Endothelial cell of umbilical vein (primary cell): ENCODE results near the gene PLS1. TPM values are rescaled to one million over a fixed set of nuclear protein-coding genes. Genes with fewer than 3 reads are reported as not detected.

Experiments used
- BruUV-seq: library from RNA; stranded (reverse); fragments of 400-500 nt; replicated peaks from 2 replicates; lab custom pipeline; 2021; lab: Mats Ljungman, UMichigan
- CTCF ChIA-PET: fragments of 300-600, 350-600 bp; sonication (Branson Sonifier 250); formaldehyde crosslinking; loops from one replicate; lab custom pipeline; 2021; ENCODE audit warnings: antibody characterized with exemption, inconsistent platforms; lab: Charles Lee
- POLR2A ChIA-PET: fragments of 300-600, 350-600 bp; sonication (Branson Sonifier 250); formaldehyde crosslinking; loops from one replicate; lab custom pipeline; 2021; ENCODE audit warnings: antibody characterized with exemption, inconsistent platforms; lab: Charles Lee
- DNase-seq: peaks from one replicate; pipeline ENCODE4 v3.0.0-alpha.2; 2011; ENCODE audit warnings: low read depth, low spot score
- FAIRE-seq: peaks from 2 replicates; lab custom pipeline; 2011; peaks lifted over from hg19 to GRCh38; lab: Jason Lieb, UNC
- H2AFZ ChIP-seq: 2 replicates; pipeline ENCODE4 v1.6.0; 2012; ENCODE audit warnings: low read depth, low read length, control low read depth, inconsistent platforms
- H3K27ac ChIP-seq: 2 replicates; pipeline ENCODE4 v1.5.1; 2011; ENCODE audit warnings: low read depth, mild to moderate bottlenecking, control low read depth, low read length, moderate library complexity; ENCODE audit not compliant: insufficient read depth
- H3K27me3 ChIP-seq, 2 experiments: 2 replicates each; pipeline versions ENCODE4 v1.6.0 to v1.6.1; 2011; ENCODE audit warnings: low read length in 2 of 2, mixed read lengths in 1 of 2; ENCODE audit not compliant: control insufficient read depth in 2 of 2, insufficient read depth in 2 of 2
- H3K36me3 ChIP-seq, 2 experiments: 2 replicates in 1 of 2; 3 replicates in 1 of 2; pipeline ENCODE4 v1.5.1; 2011; ENCODE audit warnings: low read length in 2 of 2, mild to moderate bottlenecking in 1 of 2, moderate library complexity in 1 of 2; ENCODE audit not compliant: control insufficient read depth in 2 of 2, insufficient read depth in 2 of 2; ENCODE audit errors: extremely low read depth in 1 of 2
- H3K4me1 ChIP-seq: 3 replicates; pipeline ENCODE4 v1.5.1; 2011; ENCODE audit warnings: mild to moderate bottlenecking, low read length; ENCODE audit not compliant: control insufficient read depth, insufficient read depth; ENCODE audit errors: extremely low read depth
- H3K4me2 ChIP-seq: 2 replicates; pipeline ENCODE4 v1.6.1; 2011; ENCODE audit warnings: low read length, control low read depth, mixed read lengths; ENCODE audit not compliant: insufficient read depth
- H3K4me3 ChIP-seq, 3 experiments: fragments of 200-600 bp in 1 of 3; sonication (generic), shearing (Covaris generic) in 1 of 3; replicated peaks in 1 of 3; 2 replicates each; pipeline ENCODE4 v1.5.1; 2011 to 2016; ENCODE audit warnings: control low read depth in 3 of 3, low read length in 3 of 3, mild to moderate bottlenecking in 2 of 3, inconsistent platforms in 1 of 3, low read depth in 1 of 3, moderate library complexity in 1 of 3; ENCODE audit not compliant: insufficient read depth in 1 of 3
- H3K79me2 ChIP-seq: 2 replicates; pipeline ENCODE4 v1.6.0; 2012; ENCODE audit warnings: low read length, inconsistent platforms; ENCODE audit not compliant: control insufficient read depth, insufficient read depth
- H3K9ac ChIP-seq: replicated peaks from 2 replicates; pipeline ENCODE3; 2011; ENCODE audit warnings: low read length, control low read depth; ENCODE audit not compliant: insufficient read depth; ENCODE audit errors: extremely low read depth
- H3K9me1 ChIP-seq: replicated peaks from 3 replicates; pipeline ENCODE4 v1.6.0; 2011; ENCODE audit warnings: mild to moderate bottlenecking, low read length; ENCODE audit not compliant: control insufficient read depth, insufficient read depth; ENCODE audit errors: extremely low read depth
- H3K9me3 ChIP-seq: replicated peaks from 2 replicates; pipeline ENCODE4 v1.5.1; 2012; ENCODE audit warnings: low read length, inconsistent platforms; ENCODE audit not compliant: control insufficient read depth, insufficient read depth
- H4K20me1 ChIP-seq: replicated peaks from 2 replicates; pipeline ENCODE3; 2011; ENCODE audit warnings: mild to moderate bottlenecking, low read length; ENCODE audit not compliant: control insufficient read depth, insufficient read depth; ENCODE audit errors: extremely low read depth
- EZH2 ChIP-seq: IDR thresholded peaks from 2 replicates; pipeline ENCODE4 v1.6.1; 2012; ENCODE audit warnings: borderline replicate concordance, low read depth, mild to moderate bottlenecking, moderate library complexity, low read length, inconsistent platforms; ENCODE audit not compliant: severe bottlenecking
- FOS ChIP-seq: IDR thresholded peaks from 2 replicates; pipeline ENCODE4 v1.6.1; 2011; ENCODE audit warnings: mild to moderate bottlenecking, low read length, moderate library complexity, borderline replicate concordance; ENCODE audit not compliant: insufficient read depth
- GATA2 ChIP-seq: IDR thresholded peaks from 2 replicates; pipeline ENCODE4 v1.7.0; 2011; ENCODE audit warnings: low read depth, mild to moderate bottlenecking, moderate library complexity, mixed read lengths, low read length; ENCODE audit not compliant: insufficient read length, insufficient read depth
- JUN ChIP-seq: IDR thresholded peaks from 2 replicates; pipeline ENCODE4 v1.6.1; 2011; ENCODE audit warnings: borderline replicate concordance, low read depth; ENCODE audit not compliant: insufficient read length, insufficient read depth
- MYC ChIP-seq: IDR thresholded peaks from one replicate; pipeline ENCODE4 v1.6.1; 2011; ENCODE audit warnings: mild to moderate bottlenecking, low read depth, low read length
- POLR2A ChIP-seq: IDR thresholded peaks from 2 replicates; pipeline ENCODE4 v1.6.1; 2012; ENCODE audit warnings: low read depth, mild to moderate bottlenecking, control low read depth, low read length
- POLR2AphosphoS5 ChIP-seq: IDR thresholded peaks from 2 replicates; pipeline ENCODE4 v1.6.1; 2012; ENCODE audit warnings: low read depth, mild to moderate bottlenecking, control low read depth, low read length, moderate library complexity; ENCODE audit not compliant: insufficient read depth
- dilution Hi-C: fragments of 300-500 bp; cut with MboI; formaldehyde crosslinking; loops from one replicate; pipeline ENCODE4 v1.15.0; 2019; ENCODE audit warnings: low sequenced_read_pairs; ENCODE audit not compliant: extremely low pct_ligation_motif_present
- intact Hi-C: fragments of 100-400 bp; cut with micrococcal nuclease; formaldehyde crosslinking; loops from one replicate; pipeline ENCODE4 v1.10.0; 2022
- polyA plus RNA-seq, 4 experiments: library from polyadenylated mRNA; depleted of rRNA in 3 of 4; stranded (reverse) in 3 of 4; unstranded in 1 of 4; fragments of >200 nt; gene quantifications; 2 replicates each; pipeline versions ENCODE4 v1.2.1 to v1.2.3, GENCODE V29; 2011 to 2012; ENCODE audit warnings: missing spikeins in 1 of 4
- total RNA-seq: library from RNA; stranded (reverse); gene quantifications from 2 replicates; pipeline ENCODE4 v1.2.3, GENCODE V29; 2021
- TF ChIP-seq, protein P1 (sequence below): IDR thresholded peaks from 2 replicates; pipeline ENCODE4 v1.6.1; 2011; ENCODE audit not compliant: insufficient read depth, insufficient read length
- TF ChIP-seq, protein P2 (sequence below), 2 donors: IDR thresholded peaks; 1 replicate in 1 of 2; 2 replicates in 1 of 2; pipeline ENCODE4 v1.5.1; 2011; ENCODE audit warnings: low read length in 2 of 2, mild to moderate bottlenecking in 2 of 2, moderate library complexity in 2 of 2, control low read depth in 1 of 2, inconsistent platforms in 1 of 2, low read depth in 1 of 2; ENCODE audit not compliant: insufficient read depth in 1 of 2; ENCODE audit errors: extremely low read depth in 1 of 2

PLS1 gene
- total and polyA plus RNA-seq, 2 donors (not counting 3 experiments of a cell fraction or from before 2014, with no cell fraction given): 0.59 to 1.3 TPM

DNA sequence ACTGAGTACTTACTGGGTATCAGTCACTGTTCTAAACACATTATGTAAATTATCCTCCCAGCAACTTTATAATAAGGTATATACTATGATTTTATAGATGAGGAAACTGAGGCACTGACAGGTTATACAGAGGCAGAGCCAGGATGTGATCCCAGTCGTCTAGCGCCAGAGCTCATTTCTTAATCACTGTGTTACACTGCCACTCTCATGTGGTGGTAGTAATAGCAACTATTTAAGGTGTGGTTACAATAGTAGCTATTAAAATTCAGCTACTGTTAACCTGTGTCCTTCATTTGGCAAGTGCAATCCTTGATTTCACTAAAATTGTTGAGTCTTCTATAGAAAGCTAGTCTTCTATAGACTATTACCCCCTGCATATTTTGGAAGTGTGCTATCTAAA is 84.5 kb downstream of the PLS1 start:
- Histone ChIP-seq H3K27me3 (no peaks in the 10 kb centered on the region), H3K9me3 (no peaks in the 10 kb centered on the region), H3K79me2 (no peaks in the 10 kb centered on the region), H3K4me1 (no peaks in the 10 kb centered on the region), H2AFZ (no peak overlapping the region), H3K27ac (no peak overlapping the region), H3K4me2 (no peak overlapping the region), H4K20me1 (no peaks in the 10 kb centered on the region), H3K9ac (no peak overlapping the region), H3K9me1 (no peaks in the 10 kb centered on the region), H3K4me3 (no peak overlapping the region), H3K36me3 (no peaks in the 10 kb centered on the region)
- no TSS peak for BruUV-seq
- dilution Hi-C loops: no loop called here
- TF ChIP-seq FOS (no peak), GATA2 (no peak), EZH2 (no peak), POLR2A (no peak), POLR2AphosphoS5 (no peak), MYC (no peak), JUN (no peak)
- TF ChIP-seq, protein P1, sequence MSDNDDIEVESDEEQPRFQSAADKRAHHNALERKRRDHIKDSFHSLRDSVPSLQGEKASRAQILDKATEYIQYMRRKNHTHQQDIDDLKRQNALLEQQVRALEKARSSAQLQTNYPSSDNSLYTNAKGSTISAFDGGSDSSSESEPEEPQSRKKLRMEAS: no peak
- TF ChIP-seq, protein P2, sequence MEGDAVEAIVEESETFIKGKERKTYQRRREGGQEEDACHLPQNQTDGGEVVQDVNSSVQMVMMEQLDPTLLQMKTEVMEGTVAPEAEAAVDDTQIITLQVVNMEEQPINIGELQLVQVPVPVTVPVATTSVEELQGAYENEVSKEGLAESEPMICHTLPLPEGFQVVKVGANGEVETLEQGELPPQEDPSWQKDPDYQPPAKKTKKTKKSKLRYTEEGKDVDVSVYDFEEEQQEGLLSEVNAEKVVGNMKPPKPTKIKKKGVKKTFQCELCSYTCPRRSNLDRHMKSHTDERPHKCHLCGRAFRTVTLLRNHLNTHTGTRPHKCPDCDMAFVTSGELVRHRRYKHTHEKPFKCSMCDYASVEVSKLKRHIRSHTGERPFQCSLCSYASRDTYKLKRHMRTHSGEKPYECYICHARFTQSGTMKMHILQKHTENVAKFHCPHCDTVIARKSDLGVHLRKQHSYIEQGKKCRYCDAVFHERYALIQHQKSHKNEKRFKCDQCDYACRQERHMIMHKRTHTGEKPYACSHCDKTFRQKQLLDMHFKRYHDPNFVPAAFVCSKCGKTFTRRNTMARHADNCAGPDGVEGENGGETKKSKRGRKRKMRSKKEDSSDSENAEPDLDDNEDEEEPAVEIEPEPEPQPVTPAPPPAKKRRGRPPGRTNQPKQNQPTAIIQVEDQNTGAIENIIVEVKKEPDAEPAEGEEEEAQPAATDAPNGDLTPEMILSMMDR (IDR thresholded peaks at IDR 0.05; ENCODE audit: extremely low read depth in 1 of 2, insufficient read depth in 1 of 2, low read depth in 1 of 2, low read length in 2 of 2): no peak
- intact Hi-C loops: no loop called here
- ChIA-PET CTCF (interaction anchor here (1.1 to 1.3 kb wide), 4 partner anchors 13 to 95 kb away, joined by 3 to 29 read pairs (median 4); no protein-coding TSS in a partner anchor), POLR2A (no interaction called here)
- DNase-seq (no peak), FAIRE-seq (no peak)
